HCT116 (cell line): ENCODE data around the gene LRG1.

Source experiments
- CEBPB ChIP-seq: IDR thresholded peaks from 2 replicates; pipeline ENCODE4 v1.6.1; 2012; ENCODE audit warnings: low read depth
- EZH2 ChIP-seq: fragments of 200-600 bp; sonication (generic); IDR thresholded peaks from 2 replicates; pipeline ENCODE4 v1.6.1; 2017; ENCODE audit warnings: antibody characterized with exemption, mixed run types
- EZH2phosphoT487 ChIP-seq: fragments of 200-600 bp; IDR thresholded peaks from 2 replicates; pipeline ENCODE4 v1.6.1; 2018; ENCODE audit warnings: antibody characterized with exemption, borderline replicate concordance
- POLR2A ChIP-seq: IDR thresholded peaks from 2 replicates; pipeline ENCODE4 v1.7.0; 2011; ENCODE audit warnings: borderline replicate concordance; ENCODE audit not compliant: insufficient read depth, insufficient read length; ENCODE audit errors: extremely low read depth
- POLR2AphosphoS5 ChIP-seq: IDR thresholded peaks from 2 replicates; pipeline ENCODE4 v1.6.1; 2011; ENCODE audit warnings: mild to moderate bottlenecking, low read depth, low read length, moderate library complexity
- TCF7L2 ChIP-seq: IDR thresholded peaks from 2 replicates; pipeline ENCODE4 v1.7.0; 2011; ENCODE audit warnings: borderline replicate concordance, inconsistent platforms; ENCODE audit not compliant: insufficient read depth, insufficient read length; ENCODE audit errors: extremely low read depth
- ZNF274 ChIP-seq: fragments of 200-500 bp; sonication (Bioruptor generic); IDR thresholded peaks from 2 replicates; pipeline ENCODE4 v1.6.1; 2014; ENCODE audit warnings: mild to moderate bottlenecking, low read depth, low read length, inconsistent platforms
- TF ChIP-seq, protein P1 (sequence below), 3 experiments: fragments of 200-600 bp in 1 of 3; sonication (generic) in 1 of 3; IDR thresholded peaks in 2 of 3; conservative IDR thresholded peaks in 1 of 3; 2 replicates each; pipeline ENCODE4 v1.5.1; 2012 to 2017; ENCODE audit warnings: low read depth in 2 of 3, low read length in 2 of 3, antibody characterized with exemption in 1 of 3, borderline replicate concordance in 1 of 3, control low read depth in 1 of 3, mild to moderate bottlenecking in 1 of 3, mixed read lengths in 1 of 3, mixed run types in 1 of 3, moderate library complexity in 1 of 3; ENCODE audit not compliant: insufficient read depth in 1 of 3
- TF ChIP-seq, protein P2 (sequence below): IDR thresholded peaks from 2 replicates; pipeline ENCODE4 v1.6.1; 2011; ENCODE audit warnings: mild to moderate bottlenecking, low read length, moderate library complexity; ENCODE audit not compliant: insufficient replicate concordance; ENCODE audit errors: extremely low read depth

- TF ChIP-seq POLR2AphosphoS5: no peak
- no peak for TF ChIP-seq EZH2
- TF ChIP-seq, protein P1, sequence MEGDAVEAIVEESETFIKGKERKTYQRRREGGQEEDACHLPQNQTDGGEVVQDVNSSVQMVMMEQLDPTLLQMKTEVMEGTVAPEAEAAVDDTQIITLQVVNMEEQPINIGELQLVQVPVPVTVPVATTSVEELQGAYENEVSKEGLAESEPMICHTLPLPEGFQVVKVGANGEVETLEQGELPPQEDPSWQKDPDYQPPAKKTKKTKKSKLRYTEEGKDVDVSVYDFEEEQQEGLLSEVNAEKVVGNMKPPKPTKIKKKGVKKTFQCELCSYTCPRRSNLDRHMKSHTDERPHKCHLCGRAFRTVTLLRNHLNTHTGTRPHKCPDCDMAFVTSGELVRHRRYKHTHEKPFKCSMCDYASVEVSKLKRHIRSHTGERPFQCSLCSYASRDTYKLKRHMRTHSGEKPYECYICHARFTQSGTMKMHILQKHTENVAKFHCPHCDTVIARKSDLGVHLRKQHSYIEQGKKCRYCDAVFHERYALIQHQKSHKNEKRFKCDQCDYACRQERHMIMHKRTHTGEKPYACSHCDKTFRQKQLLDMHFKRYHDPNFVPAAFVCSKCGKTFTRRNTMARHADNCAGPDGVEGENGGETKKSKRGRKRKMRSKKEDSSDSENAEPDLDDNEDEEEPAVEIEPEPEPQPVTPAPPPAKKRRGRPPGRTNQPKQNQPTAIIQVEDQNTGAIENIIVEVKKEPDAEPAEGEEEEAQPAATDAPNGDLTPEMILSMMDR (IDR thresholded peaks at IDR 0.05 in 2 of 3, conservative IDR thresholded peaks at IDR 0.05 in 1 of 3; ENCODE audit: borderline replicate concordance in 1 of 3, insufficient read depth in 1 of 3, low read depth in 2 of 3, low read length in 2 of 3): no peak
- no peak for TF ChIP-seq CEBPB
- no peak for TF ChIP-seq EZH2phosphoT487
- TF ChIP-seq TCF7L2: no peak
- no peak for TF ChIP-seq ZNF274
- no peak for TF ChIP-seq POLR2A
- TF ChIP-seq, protein P2, sequence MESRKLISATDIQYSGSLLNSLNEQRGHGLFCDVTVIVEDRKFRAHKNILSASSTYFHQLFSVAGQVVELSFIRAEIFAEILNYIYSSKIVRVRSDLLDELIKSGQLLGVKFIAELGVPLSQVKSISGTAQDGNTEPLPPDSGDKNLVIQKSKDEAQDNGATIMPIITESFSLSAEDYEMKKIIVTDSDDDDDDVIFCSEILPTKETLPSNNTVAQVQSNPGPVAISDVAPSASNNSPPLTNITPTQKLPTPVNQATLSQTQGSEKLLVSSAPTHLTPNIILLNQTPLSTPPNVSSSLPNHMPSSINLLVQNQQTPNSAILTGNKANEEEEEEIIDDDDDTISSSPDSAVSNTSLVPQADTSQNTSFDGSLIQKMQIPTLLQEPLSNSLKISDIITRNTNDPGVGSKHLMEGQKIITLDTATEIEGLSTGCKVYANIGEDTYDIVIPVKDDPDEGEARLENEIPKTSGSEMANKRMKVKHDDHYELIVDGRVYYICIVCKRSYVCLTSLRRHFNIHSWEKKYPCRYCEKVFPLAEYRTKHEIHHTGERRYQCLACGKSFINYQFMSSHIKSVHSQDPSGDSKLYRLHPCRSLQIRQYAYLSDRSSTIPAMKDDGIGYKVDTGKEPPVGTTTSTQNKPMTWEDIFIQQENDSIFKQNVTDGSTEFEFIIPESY: no peak
Observed at GRCh38 chr19:4500841-4501591, 38.8 kb downstream of the LRG1 start.
